H9 (cell line): ENCODE data around the gene RPL12. TPM values are rescaled to one million over a fixed set of nuclear protein-coding genes. Genes with fewer than 3 reads are reported as not detected.

Experiments used
- DNase-seq: peaks from one replicate; pipeline ENCODE4 v3.0.0-alpha.2; 2017
- H2AFZ ChIP-seq: one replicate; pipeline ENCODE4 v1.6.1; 2013; ENCODE audit warnings: mild to moderate bottlenecking, low read length, control low read depth, moderate library complexity
- H2AK5ac ChIP-seq: 2 replicates; pipeline ENCODE4 v1.6.1; 2013; ENCODE audit warnings: low read length, control low read depth, mixed read lengths; ENCODE audit not compliant: insufficient read length
- H2BK120ac ChIP-seq: one replicate; pipeline ENCODE4 v1.6.1; 2013; ENCODE audit warnings: low read depth, mild to moderate bottlenecking, low read length, control low read depth, inconsistent platforms; ENCODE audit not compliant: poor library complexity, severe bottlenecking
- H2BK12ac ChIP-seq: 2 replicates; pipeline ENCODE4 v1.6.1; 2013; ENCODE audit warnings: low read length, control low read depth, mixed read lengths, low read depth; ENCODE audit not compliant: insufficient read length
- H2BK15ac ChIP-seq: 2 replicates; pipeline ENCODE4 v1.6.1; 2013; ENCODE audit warnings: low read depth, low read length, control low read depth
- H2BK20ac ChIP-seq: one replicate; pipeline ENCODE4 v1.6.1; 2013; ENCODE audit warnings: low read depth, mild to moderate bottlenecking, low read length, control low read depth, inconsistent platforms; ENCODE audit not compliant: poor library complexity, severe bottlenecking
- H2BK5ac ChIP-seq: 2 replicates; pipeline ENCODE4 v1.6.1; 2013; ENCODE audit warnings: low read length, control low read depth, mixed read lengths; ENCODE audit not compliant: insufficient read length
- H3K14ac ChIP-seq: 2 replicates; pipeline ENCODE4 v1.6.1; 2013; ENCODE audit warnings: low read length, control low read depth; ENCODE audit not compliant: insufficient read depth
- H3K18ac ChIP-seq: 2 replicates; pipeline ENCODE4 v1.6.1; 2013; ENCODE audit warnings: low read depth, mild to moderate bottlenecking, mixed read lengths, low read length, control low read depth; ENCODE audit not compliant: insufficient read length
- H3K23ac ChIP-seq: 2 replicates; pipeline ENCODE4 v1.6.1; 2013; ENCODE audit warnings: low read length, control low read depth, mixed read lengths, low read depth; ENCODE audit not compliant: insufficient read length
- H3K23me2 ChIP-seq: 2 replicates; pipeline ENCODE4 v1.6.1; 2013; ENCODE audit warnings: low read depth, mild to moderate bottlenecking, mixed read lengths, low read length, control low read depth; ENCODE audit not compliant: insufficient read length, poor library complexity, severe bottlenecking
- H3K27ac ChIP-seq: 2 replicates; pipeline ENCODE4 v1.5.1; 2013; ENCODE audit warnings: low read length, control low read depth, mixed read lengths, low read depth; ENCODE audit not compliant: insufficient read length
- H3K27me3 ChIP-seq: 2 replicates; pipeline ENCODE4 v1.6.1; 2013; ENCODE audit warnings: low read length, control low read depth, inconsistent platforms; ENCODE audit not compliant: insufficient read depth
- H3K4ac ChIP-seq: 2 replicates; pipeline ENCODE4 v1.6.1; 2013; ENCODE audit warnings: low read depth, mild to moderate bottlenecking, control low read depth, inconsistent platforms, low read length, moderate library complexity
- H3K4me1 ChIP-seq: 2 replicates; pipeline ENCODE4 v1.6.1; 2013; ENCODE audit warnings: low read length, control low read depth, inconsistent platforms; ENCODE audit not compliant: insufficient read depth
- H3K4me2 ChIP-seq: 2 replicates; pipeline ENCODE4 v1.6.1; 2013; ENCODE audit warnings: low read length, control low read depth, mixed read lengths; ENCODE audit not compliant: insufficient read length, insufficient read depth
- H3K56ac ChIP-seq: 2 replicates; pipeline ENCODE4 v1.6.1; 2013; ENCODE audit warnings: low read depth, mild to moderate bottlenecking, mixed read lengths, low read length, control low read depth; ENCODE audit not compliant: insufficient read length
- H3K79me1 ChIP-seq: 2 replicates; pipeline ENCODE4 v1.6.1; 2013; ENCODE audit warnings: low read depth, mild to moderate bottlenecking, moderate library complexity, low read length, control low read depth, inconsistent platforms; ENCODE audit not compliant: insufficient read depth, poor library complexity, severe bottlenecking
- H3K79me2 ChIP-seq: 2 replicates; pipeline ENCODE4 v1.6.1; 2013; ENCODE audit warnings: low read length, control low read depth, inconsistent platforms; ENCODE audit not compliant: insufficient read depth
- H3K9ac ChIP-seq: 2 replicates; pipeline ENCODE4 v1.6.1; 2013; ENCODE audit warnings: low read length, control low read depth, mixed read lengths; ENCODE audit not compliant: insufficient read length; ENCODE audit errors: extremely low read depth
- H3K9me3 ChIP-seq: one replicate; pipeline ENCODE4 v1.6.1; 2013; ENCODE audit warnings: low read depth, low read length, inconsistent platforms; ENCODE audit not compliant: control insufficient read depth
- H3T11ph ChIP-seq: one replicate; pipeline ENCODE4 v1.6.1; 2013; ENCODE audit warnings: mild to moderate bottlenecking, low read length, control low read depth, inconsistent platforms
- H4K20me1 ChIP-seq: one replicate; pipeline ENCODE4 v1.6.1; 2013; ENCODE audit not compliant: control insufficient read depth, insufficient read length, insufficient read depth
- H4K5ac ChIP-seq: 2 replicates; pipeline ENCODE4 v1.6.1; 2013; ENCODE audit warnings: low read depth, mild to moderate bottlenecking, mixed read lengths, low read length, control low read depth; ENCODE audit not compliant: insufficient read length
- H4K8ac ChIP-seq: replicated peaks from 2 replicates; pipeline ENCODE4 v1.6.1; 2013; ENCODE audit warnings: low read length, control low read depth, mixed read lengths, low read depth; ENCODE audit not compliant: insufficient read length
- H4K91ac ChIP-seq: 2 replicates; pipeline ENCODE4 v1.6.1; 2013; ENCODE audit warnings: low read depth, mild to moderate bottlenecking, moderate library complexity, mixed read lengths, low read length, control low read depth; ENCODE audit not compliant: insufficient read length
- H3K27ac Mint-ChIP-seq, 3 experiments: 2 replicates in 2 of 3; 3 replicates in 1 of 3; pipeline ENCODE4 v1.8.0; 2020 to 2021; ENCODE audit warnings: mixed read lengths in 3 of 3, mild to moderate bottlenecking in 1 of 3, moderate library complexity in 1 of 3
- H3K27me3 Mint-ChIP-seq: 2 replicates; pipeline ENCODE4 v1.8.0; 2021; ENCODE audit warnings: low read depth, mild to moderate bottlenecking, moderate library complexity, mixed read lengths
- H3K36me3 Mint-ChIP-seq, 3 experiments: 2 replicates in 2 of 3; 3 replicates in 1 of 3; pipeline ENCODE4 v1.8.0; 2020 to 2021; ENCODE audit warnings: low read depth in 3 of 3, mixed read lengths in 3 of 3; ENCODE audit not compliant: insufficient read depth in 1 of 3
- H3K4me1 Mint-ChIP-seq, 2 experiments: 2 replicates each; pipeline ENCODE4 v1.8.0; 2020; ENCODE audit warnings: mixed read lengths in 2 of 2
- H3K4me3 Mint-ChIP-seq, 2 experiments: 2 replicates in 1 of 2; 3 replicates in 1 of 2; pipeline ENCODE4 v1.8.0; 2020 to 2021; ENCODE audit warnings: mild to moderate bottlenecking in 2 of 2, mixed read lengths in 2 of 2, moderate library complexity in 1 of 2
- H3K9me3 Mint-ChIP-seq, 2 experiments: 2 replicates in 1 of 2; 3 replicates in 1 of 2; pipeline ENCODE4 v1.8.0; 2020; ENCODE audit warnings: mild to moderate bottlenecking in 2 of 2, mixed read lengths in 2 of 2, moderate library complexity in 1 of 2
- WGBS: extraction: QIAGEN DNeasy Blood & Tissue Kit; methylation state at CpG from one replicate; pipeline ENCODE4 v1.1.7; 2013; ENCODE audit warnings: missing lambda C conversion rate, low lambda C conversion rate, mixed read lengths; ENCODE audit not compliant: insufficient read length; ENCODE audit errors: extremely low coverage; 5-methylcytosine and 5-hydroxymethylcytosine counted together
- total RNA-seq: library from RNA; stranded (reverse); gene quantifications from 2 replicates; pipeline ENCODE4 v1.2.1, GENCODE V29; 2021
- TF ChIP-seq, protein P1 (sequence below): fragments of 200-600 bp; sonication (generic); conservative IDR thresholded peaks from 3 replicates; pipeline ENCODE4 v1.8.0; 2021; ENCODE audit warnings: antibody characterized with exemption, mild to moderate bottlenecking

The RPL12 gene
- total RNA-seq, 1 experiment from 2014 or later = 1,710 TPM

DNA sequence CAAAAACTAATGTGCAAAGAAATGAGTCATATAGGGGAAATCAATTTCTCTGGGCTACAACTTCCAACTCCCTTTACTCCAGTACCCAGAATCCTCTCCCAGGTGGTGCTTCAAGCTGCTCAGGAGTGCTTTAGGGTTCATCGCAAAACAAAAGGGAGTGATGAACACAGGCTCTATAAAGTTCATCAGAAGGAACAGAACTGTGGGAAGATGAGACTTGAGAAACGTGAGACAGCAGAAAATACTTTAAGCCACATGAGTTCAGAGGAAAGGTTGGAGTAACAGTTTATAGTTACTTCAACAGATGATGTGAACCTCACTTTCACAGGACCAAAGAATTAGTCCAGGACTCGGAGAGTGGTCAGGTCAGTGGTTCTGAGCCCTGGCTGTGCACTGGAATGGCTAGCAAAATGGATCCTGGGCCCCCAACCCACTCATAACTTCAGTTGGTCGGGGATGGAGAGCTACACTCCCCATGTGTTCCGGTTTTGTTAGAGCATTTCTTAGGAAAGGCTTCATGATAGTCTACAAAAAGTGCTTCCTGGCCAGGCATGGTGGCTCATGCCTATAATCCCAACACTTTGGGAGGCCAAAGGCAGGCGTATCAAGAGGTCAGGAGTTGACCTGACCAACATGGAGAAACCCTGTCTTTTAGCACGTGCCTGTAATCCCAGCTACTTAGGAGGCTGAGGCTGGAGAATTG, 4.3 kb downstream of the RPL12 start:
- H2BK15ac ChIP-seq = no peak overlapping the region
- no peak overlapping the region for H2BK120ac ChIP-seq
- H3K9ac ChIP-seq = no peak overlapping the region
- no peak overlapping the region for H3K56ac ChIP-seq
- Mint-ChIP-seq H3K4me3 (no peak overlapping the region; a peak in 1 of 5 replicates), H3K27me3 (peaks cover 2% of the 10 kb centered on the region), H3K9me3 (peaks cover 0 to 4% of the 10 kb centered on the region in 2 experiments; a peak in 4 of 5 replicates), H3K27ac (peak overlapping the region in 2 of 3 experiments; percentile 87 to 99; a peak in 3 of 7 replicates), H3K36me3 (peaks cover 71 to 88% (median 79%) of the 10 kb centered on the region in 3 experiments), H3K4me1 (peaks cover 21 to 24% of the 10 kb centered on the region in 2 experiments)
- no peak overlapping the region for H4K8ac ChIP-seq
- H3K4me1 ChIP-seq = no peaks in the 10 kb centered on the region
- H2BK12ac ChIP-seq = no peak overlapping the region
- H3T11ph ChIP-seq = no peak overlapping the region
- DNase-seq = no peak
- H3K4ac ChIP-seq = no peak overlapping the region
- H3K23me2 ChIP-seq = peaks cover 12% of the 10 kb centered on the region
- no peak overlapping the region for H2AK5ac ChIP-seq
- no peak overlapping the region for H4K5ac ChIP-seq
- peak overlapping the region; percentile 4 for H3K27ac ChIP-seq
- H3K79me1 ChIP-seq = no peaks in the 10 kb centered on the region
- no peak overlapping the region for H2BK5ac ChIP-seq
- H3K4me2 ChIP-seq = no peak overlapping the region
- no CpG with 5 or more reads among the region's 7 CpGs for WGBS
- H2AFZ ChIP-seq = no peak overlapping the region
- H2BK20ac ChIP-seq = no peak overlapping the region
- no peak overlapping the region for H3K14ac ChIP-seq
- H4K20me1 ChIP-seq = no peaks in the 10 kb centered on the region
- H4K91ac ChIP-seq = no peak overlapping the region
- TF ChIP-seq, protein P1, sequence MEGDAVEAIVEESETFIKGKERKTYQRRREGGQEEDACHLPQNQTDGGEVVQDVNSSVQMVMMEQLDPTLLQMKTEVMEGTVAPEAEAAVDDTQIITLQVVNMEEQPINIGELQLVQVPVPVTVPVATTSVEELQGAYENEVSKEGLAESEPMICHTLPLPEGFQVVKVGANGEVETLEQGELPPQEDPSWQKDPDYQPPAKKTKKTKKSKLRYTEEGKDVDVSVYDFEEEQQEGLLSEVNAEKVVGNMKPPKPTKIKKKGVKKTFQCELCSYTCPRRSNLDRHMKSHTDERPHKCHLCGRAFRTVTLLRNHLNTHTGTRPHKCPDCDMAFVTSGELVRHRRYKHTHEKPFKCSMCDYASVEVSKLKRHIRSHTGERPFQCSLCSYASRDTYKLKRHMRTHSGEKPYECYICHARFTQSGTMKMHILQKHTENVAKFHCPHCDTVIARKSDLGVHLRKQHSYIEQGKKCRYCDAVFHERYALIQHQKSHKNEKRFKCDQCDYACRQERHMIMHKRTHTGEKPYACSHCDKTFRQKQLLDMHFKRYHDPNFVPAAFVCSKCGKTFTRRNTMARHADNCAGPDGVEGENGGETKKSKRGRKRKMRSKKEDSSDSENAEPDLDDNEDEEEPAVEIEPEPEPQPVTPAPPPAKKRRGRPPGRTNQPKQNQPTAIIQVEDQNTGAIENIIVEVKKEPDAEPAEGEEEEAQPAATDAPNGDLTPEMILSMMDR = no peak
- H3K23ac ChIP-seq = no peak overlapping the region
- H3K79me2 ChIP-seq = peaks cover 20% of the 10 kb centered on the region; the same call in 1 of the 2 replicates
- no peak overlapping the region for H3K18ac ChIP-seq
- H3K9me3 ChIP-seq = no peaks in the 10 kb centered on the region
- H3K27me3 ChIP-seq = no peaks in the 10 kb centered on the region
